HEK293T (cell line): ENCODE results near the gene REPIN1.
"Not testable (repeated sequence)": the region's sequence is repeated elsewhere in the genome, so short reads cannot be mapped to it uniquely, and the experiment has no call there.

Source experiments
- CTCF ChIA-PET: fragments of 350-600 bp; formaldehyde crosslinking; extraction: SDS; loops from one replicate; lab custom pipeline; 2021; ENCODE audit warnings: antibody characterized with exemption, inconsistent platforms; lab: Yijun Ruan, JAX
- POLR2A ChIA-PET: fragments of 350-600 bp; formaldehyde crosslinking; extraction: SDS; loops from one replicate; lab custom pipeline; 2020; ENCODE audit warnings: antibody characterized with exemption, inconsistent platforms; lab: Yijun Ruan, JAX
- DNase-seq: peaks from one replicate; pipeline ENCODE4 v3.0.0; 2012; ENCODE audit warnings: mixed read lengths; ENCODE audit errors: extremely low spot score
- ARNT ChIP-seq: fragments of 450-650 bp; IDR thresholded peaks from 2 replicates; pipeline ENCODE4 v1.6.1; 2017; ENCODE audit warnings: mild to moderate bottlenecking
- BHLHE40 ChIP-seq: fragments of 450-650 bp; IDR thresholded peaks from 2 replicates; pipeline ENCODE4 v1.6.1; 2016; ENCODE audit warnings: mild to moderate bottlenecking, moderate library complexity, borderline replicate concordance
- CTBP1 ChIP-seq: fragments of 450-650 bp; IDR thresholded peaks from 2 replicates; pipeline ENCODE4 v1.6.1; 2016; ENCODE audit warnings: borderline replicate concordance
- ELF4 ChIP-seq: fragments of 450-650 bp; IDR thresholded peaks from 2 replicates; pipeline ENCODE4 v1.6.1; 2017; ENCODE audit warnings: antibody characterized with exemption
- FOXA1 ChIP-seq: fragments of 450-650 bp; IDR thresholded peaks from 2 replicates; pipeline ENCODE4 v1.6.1; 2016; ENCODE audit warnings: mild to moderate bottlenecking
- FOXK2 ChIP-seq: fragments of 450-650 bp; IDR thresholded peaks from 2 replicates; pipeline ENCODE4 v1.6.1; 2016; ENCODE audit warnings: mild to moderate bottlenecking
- FOXM1 ChIP-seq: fragments of 450-650 bp; IDR thresholded peaks from 2 replicates; pipeline ENCODE4 v1.6.1; 2017; ENCODE audit warnings: mild to moderate bottlenecking, borderline replicate concordance
- HDGF ChIP-seq: fragments of 450-650 bp; IDR thresholded peaks from 2 replicates; pipeline ENCODE4 v1.6.1; 2017; ENCODE audit warnings: antibody characterized with exemption, borderline replicate concordance
- L3MBTL2 ChIP-seq: fragments of 450-650 bp; conservative IDR thresholded peaks from 2 replicates; pipeline ENCODE4 v1.6.1; 2016; ENCODE audit warnings: mild to moderate bottlenecking
- LEF1 ChIP-seq: fragments of 450-650 bp; IDR thresholded peaks from 2 replicates; pipeline ENCODE4 v1.6.1; 2017; ENCODE audit warnings: mild to moderate bottlenecking, borderline replicate concordance
- NFRKB ChIP-seq: fragments of 450-650 bp; IDR thresholded peaks from 2 replicates; pipeline ENCODE4 v1.6.1; 2016; ENCODE audit warnings: mild to moderate bottlenecking, moderate library complexity
- SP1 ChIP-seq: fragments of 450-650 bp; IDR thresholded peaks from 2 replicates; pipeline ENCODE4 v1.6.1; 2017
- SUZ12 ChIP-seq: fragments of 450-650 bp; IDR thresholded peaks from 2 replicates; pipeline ENCODE4 v1.6.1; 2016; ENCODE audit warnings: mild to moderate bottlenecking
- TARDBP ChIP-seq: fragments of 450-650 bp; IDR thresholded peaks from 2 replicates; pipeline ENCODE4 v1.6.1; 2016
- ZNF384 ChIP-seq: fragments of 450-650 bp; IDR thresholded peaks from 2 replicates; pipeline ENCODE4 v1.6.1; 2016
- TF ChIP-seq, protein P1 (sequence below): fragments of 450-650 bp; IDR thresholded peaks from 2 replicates; pipeline ENCODE4 v1.6.1; 2016

The REPIN1 gene

DNA sequence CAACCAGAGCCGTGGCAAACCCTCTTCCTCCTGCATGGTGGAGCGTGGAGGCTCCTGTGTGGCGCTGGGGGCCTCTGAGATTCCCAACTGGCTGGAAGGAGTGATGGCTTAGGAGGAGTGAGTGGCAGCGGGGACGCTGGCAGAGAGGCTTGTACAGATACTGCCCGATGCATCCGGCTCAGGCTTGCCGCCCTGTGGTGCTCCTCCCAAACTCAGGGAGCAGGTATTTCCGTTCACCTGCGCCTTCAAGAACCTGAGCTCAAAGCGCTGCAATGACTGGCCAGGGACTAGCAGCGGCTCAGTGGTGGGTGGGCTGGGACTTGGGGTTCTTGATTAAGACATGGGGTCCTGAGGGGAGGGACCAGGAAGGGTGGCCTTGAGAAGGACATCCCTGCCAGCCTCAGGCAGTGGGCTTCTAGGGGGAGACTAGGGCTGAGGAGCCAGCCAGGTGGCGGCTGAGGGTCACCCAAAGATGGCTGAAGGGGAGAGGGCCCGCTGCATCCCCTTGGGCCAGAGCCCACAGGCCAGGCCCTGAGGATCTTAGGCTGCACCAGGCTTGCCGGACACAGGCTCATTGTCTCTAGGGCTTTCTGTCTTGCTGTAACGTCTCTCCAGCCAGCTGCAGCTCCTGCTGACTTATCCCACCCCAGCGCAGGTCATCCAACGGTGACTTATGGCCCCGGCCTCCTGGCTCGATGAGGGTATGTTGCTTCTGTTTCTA, 13.7 kb downstream of the REPIN1 start:
- DNase-seq = no peak
- POLR2A ChIA-PET = interaction anchor here (1.8 kb wide), 1 partner anchor 13 kb away, joined by 4 read pairs; the partner anchor contains the start of gene REPIN1
- TF ChIP-seq HDGF = no peak
- no peak for TF ChIP-seq FOXA1
- TF ChIP-seq, protein P1, sequence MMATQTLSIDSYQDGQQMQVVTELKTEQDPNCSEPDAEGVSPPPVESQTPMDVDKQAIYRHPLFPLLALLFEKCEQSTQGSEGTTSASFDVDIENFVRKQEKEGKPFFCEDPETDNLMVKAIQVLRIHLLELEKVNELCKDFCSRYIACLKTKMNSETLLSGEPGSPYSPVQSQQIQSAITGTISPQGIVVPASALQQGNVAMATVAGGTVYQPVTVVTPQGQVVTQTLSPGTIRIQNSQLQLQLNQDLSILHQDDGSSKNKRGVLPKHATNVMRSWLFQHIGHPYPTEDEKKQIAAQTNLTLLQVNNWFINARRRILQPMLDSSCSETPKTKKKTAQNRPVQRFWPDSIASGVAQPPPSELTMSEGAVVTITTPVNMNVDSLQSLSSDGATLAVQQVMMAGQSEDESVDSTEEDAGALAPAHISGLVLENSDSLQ = no peak
- no peak for TF ChIP-seq NFRKB
- no peak for TF ChIP-seq TARDBP
- TF ChIP-seq ARNT = no peak
- no peak for TF ChIP-seq SP1
- CTCF ChIA-PET = no interaction called here

DNA sequence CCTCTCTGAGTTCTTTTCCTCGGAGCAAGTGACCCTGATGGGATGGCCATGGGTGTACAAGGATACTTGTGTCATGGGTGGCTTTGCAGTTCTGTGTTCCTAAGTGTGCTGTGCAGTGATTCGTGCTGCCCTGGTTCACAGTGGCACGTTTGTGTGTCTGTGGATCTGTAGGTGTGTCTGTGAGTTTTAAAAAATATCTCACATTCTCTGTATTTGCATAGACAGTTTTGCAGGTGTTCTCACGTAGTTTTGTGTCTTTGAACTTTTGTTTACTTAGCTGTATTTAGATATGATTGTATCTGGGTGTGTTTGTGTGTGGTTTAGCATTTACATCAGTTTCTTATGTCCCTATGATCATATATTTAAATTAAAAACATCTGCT, 14.2 kb downstream of the REPIN1 start:
- DNase-seq = no peak
- TF ChIP-seq SUZ12 (no peak), ARNT (no peak), SP1 (no peak), HDGF (no peak), ELF4 (no peak), CTBP1 (no peak), FOXK2 (no peak), ZNF384 (no peak), L3MBTL2 (no peak), LEF1 (no peak), TARDBP (no peak)
- TF ChIP-seq, protein P1 = no peak
- ChIA-PET POLR2A (interaction anchor here (1.8 kb wide), 1 partner anchor 14 kb away, joined by 4 read pairs; the partner anchor contains the start of gene REPIN1), CTCF (no interaction called here)

DNA sequence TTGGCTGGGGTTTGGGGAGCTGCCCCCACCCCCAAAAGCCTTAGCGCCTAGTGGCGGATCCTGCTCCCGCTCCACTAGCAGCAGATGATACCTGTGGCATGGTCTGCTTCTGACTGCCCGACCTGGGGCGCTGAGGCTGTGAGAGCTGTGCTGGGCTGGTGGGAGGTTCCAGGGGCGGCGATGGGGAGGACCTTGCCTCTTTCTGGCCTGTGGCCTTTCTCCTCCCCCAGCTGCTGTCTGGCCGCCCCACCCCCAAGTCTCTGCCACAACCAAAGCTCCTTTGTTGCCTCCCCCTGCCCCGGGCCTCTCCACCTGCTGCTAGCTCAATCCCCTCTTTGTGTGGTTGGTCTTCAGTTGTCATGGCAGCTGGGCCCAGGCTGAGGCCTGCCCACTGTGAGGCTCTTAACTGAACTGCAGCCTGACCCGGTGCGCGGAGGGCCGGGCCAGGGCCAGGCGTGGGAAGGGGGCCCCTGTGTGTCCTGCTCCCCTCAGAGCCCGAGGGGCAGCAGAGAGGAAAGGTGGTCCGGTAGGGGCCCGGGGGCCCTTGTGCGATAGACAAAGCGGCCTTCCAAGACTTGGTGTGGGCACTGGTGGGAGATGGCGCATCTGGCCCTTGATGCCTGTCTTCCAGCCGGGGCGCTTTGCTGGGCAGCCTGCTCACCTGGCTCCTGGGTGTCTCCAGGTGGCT, 15.2 kb downstream of the REPIN1 start:
- ChIA-PET POLR2A (no interaction called here), CTCF (no interaction called here)
- TF ChIP-seq FOXA1 (no peak), HDGF (no peak), SP1 (no peak), FOXK2 (no peak), ARNT (no peak), LEF1 (no peak), BHLHE40 (no peak), NFRKB (no peak), SUZ12 (no peak), FOXM1 (no peak), ZNF384 (no peak), TARDBP (no peak)
- TF ChIP-seq, protein P1 = no peak
- no peak for DNase-seq

DNA sequence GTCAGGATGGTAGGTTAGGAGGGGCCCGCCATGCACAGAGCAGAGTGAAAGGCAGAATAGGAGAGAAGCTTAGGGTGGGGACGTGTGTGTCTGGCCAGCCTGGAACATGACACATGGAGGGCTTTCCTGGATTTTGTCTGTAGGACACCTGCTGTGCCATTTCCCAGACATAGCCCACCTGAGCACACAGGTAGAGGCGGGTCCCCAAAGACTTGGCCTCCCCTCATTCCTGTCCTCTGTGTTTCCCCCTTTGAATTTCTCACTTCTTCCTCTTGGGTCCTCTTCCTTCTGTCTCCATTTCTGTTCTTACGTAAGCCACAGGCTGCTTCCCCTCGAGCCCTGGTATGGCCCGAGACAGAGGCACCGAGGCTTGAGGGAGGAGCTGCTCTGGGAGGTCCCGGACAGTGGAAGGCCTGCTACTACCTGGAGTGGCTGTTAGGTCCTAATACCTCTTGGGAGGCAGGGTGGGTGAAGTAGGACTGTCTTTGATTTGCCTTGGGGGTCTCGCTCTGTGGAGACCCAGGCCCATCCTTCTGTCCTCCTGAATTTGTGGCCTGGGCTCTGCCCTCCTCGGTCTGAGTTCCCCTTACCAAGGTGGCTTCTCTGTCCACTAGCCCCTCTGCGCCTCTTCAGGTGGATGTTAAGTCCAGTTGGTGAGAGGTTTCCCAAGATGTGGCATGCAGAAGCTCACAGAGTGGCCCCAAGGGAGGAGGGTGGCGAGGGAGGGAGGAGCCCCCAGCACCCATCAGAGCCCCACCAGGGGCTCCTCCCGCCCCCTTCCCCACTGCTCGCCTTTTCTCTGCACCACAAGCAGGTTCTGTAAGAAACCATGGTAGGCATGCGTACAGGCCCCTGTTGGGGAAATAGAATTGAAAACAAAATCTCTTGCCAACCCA, 16.0 kb downstream of the REPIN1 start:
- POLR2A ChIA-PET = interaction anchor here (1.1 to 1.2 kb wide), 2 partner anchors 16 to 61 kb away, joined by 3 to 5 read pairs; partner anchors contain the start of genes ACTR3C, LRRC61 and REPIN1
- no peak for DNase-seq
- CTCF ChIA-PET = interaction anchor here (0.8 kb wide), 1 partner anchor 32 kb away, joined by 4 read pairs; no protein-coding TSS in a partner anchor
- TF ChIP-seq BHLHE40 = no peak

DNA sequence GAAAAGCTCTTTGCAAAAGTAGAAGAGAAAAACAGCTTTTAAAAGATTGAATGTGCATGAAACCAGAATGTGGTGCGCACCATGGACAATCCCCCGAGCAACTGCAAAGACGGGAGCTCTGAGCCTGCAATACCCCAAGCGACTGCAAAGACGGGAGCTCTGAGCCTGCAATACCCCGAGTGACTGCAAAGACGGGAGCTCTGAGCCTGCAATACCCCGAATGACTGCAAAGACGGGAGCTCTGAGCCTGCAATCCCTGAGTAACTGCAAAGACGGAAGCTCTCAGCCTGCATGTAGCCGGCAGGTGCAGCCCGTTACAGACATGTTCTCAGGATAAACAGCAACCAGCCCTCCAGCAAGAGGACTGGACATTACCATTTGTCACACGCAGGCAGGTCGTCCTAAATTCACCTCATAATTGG, 16.7 kb downstream of the REPIN1 start:
- no peak for TF ChIP-seq NFRKB
- no peak for TF ChIP-seq FOXA1
- TF ChIP-seq ZNF384 = no peak
- no peak for TF ChIP-seq ELF4
- no peak for TF ChIP-seq LEF1
- TF ChIP-seq TARDBP = no peak
- TF ChIP-seq CTBP1 = no peak
- no peak for DNase-seq
- CTCF ChIA-PET = interaction anchor here (0.8 kb wide), 1 partner anchor 32 kb away, joined by 4 read pairs; no protein-coding TSS in a partner anchor
- POLR2A ChIA-PET = interaction anchor here (1.1 to 1.8 kb wide), 3 partner anchors 17 to 62 kb away, joined by 3 to 6 read pairs (median 5); partner anchors contain the start of genes ACTR3C, LRRC61 and REPIN1

DNA sequence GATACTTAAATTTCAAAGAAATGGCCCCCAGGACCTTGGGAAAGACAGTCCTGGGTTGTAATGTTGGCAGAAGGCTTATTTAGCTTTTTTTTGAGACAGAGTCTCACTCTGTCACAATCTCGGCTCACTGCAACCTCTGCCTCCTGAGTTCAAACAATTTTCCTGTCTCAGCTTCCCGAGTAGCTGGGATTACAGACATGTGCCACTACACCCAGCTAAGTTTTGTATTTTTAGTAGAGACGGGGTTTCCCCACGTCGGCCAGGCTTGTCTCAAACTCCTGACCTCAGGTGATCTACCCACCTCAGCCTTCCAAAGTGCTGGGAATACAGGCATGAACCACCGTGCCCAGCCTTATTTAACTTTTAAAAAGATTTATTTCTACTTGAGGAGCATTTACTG, 17.3 kb downstream of the REPIN1 start:
- ChIA-PET POLR2A (interaction anchor here (1.1 to 1.8 kb wide), 3 partner anchors 8 to 18 kb away, joined by 3 to 6 read pairs (median 4); partner anchors contain the start of gene REPIN1), CTCF (interaction anchor here (0.8 kb wide), 1 partner anchor 31 kb away, joined by 4 read pairs; no protein-coding TSS in a partner anchor)
- not testable (repeated sequence) for DNase-seq
